SK-N-SH treated with all-trans-retinoic acid at 6 μM for 48 hours (cell line): Measurements from ENCODE around the gene SSX2IP.

Experiments used
- SNAI2 ChIP-seq: fragments of 250-450 bp; sonication (Bioruptor Pico); IDR thresholded peaks from 2 replicates; pipeline ENCODE4 v1.5.0; 2020; ENCODE audit warnings: mild to moderate bottlenecking, moderate library complexity
- ZC3H10 ChIP-seq: fragments of 250-450 bp; sonication (Bioruptor Pico); IDR thresholded peaks from 2 replicates; pipeline ENCODE4 v1.5.1; 2021; ENCODE audit warnings: mild to moderate bottlenecking, moderate library complexity
- ZNF565 ChIP-seq: fragments of 450-650 bp; formaldehyde crosslinking; conservative IDR thresholded peaks from 2 replicates; pipeline ENCODE4 v1.5.0; 2020; ENCODE audit warnings: low read depth, mild to moderate bottlenecking, moderate library complexity
- TF ChIP-seq, protein P1 (sequence below): fragments of 250-450 bp; sonication (Bioruptor Pico); IDR thresholded peaks from 2 replicates; pipeline ENCODE4 v1.5.1; 2021; ENCODE audit warnings: mild to moderate bottlenecking, moderate library complexity
- TF ChIP-seq, protein P2 (sequence below): fragments of 250-450 bp; sonication (Bioruptor Pico); IDR thresholded peaks from 2 replicates; pipeline ENCODE4 v1.5.0; 2020; ENCODE audit warnings: mild to moderate bottlenecking, moderate library complexity

DNA sequence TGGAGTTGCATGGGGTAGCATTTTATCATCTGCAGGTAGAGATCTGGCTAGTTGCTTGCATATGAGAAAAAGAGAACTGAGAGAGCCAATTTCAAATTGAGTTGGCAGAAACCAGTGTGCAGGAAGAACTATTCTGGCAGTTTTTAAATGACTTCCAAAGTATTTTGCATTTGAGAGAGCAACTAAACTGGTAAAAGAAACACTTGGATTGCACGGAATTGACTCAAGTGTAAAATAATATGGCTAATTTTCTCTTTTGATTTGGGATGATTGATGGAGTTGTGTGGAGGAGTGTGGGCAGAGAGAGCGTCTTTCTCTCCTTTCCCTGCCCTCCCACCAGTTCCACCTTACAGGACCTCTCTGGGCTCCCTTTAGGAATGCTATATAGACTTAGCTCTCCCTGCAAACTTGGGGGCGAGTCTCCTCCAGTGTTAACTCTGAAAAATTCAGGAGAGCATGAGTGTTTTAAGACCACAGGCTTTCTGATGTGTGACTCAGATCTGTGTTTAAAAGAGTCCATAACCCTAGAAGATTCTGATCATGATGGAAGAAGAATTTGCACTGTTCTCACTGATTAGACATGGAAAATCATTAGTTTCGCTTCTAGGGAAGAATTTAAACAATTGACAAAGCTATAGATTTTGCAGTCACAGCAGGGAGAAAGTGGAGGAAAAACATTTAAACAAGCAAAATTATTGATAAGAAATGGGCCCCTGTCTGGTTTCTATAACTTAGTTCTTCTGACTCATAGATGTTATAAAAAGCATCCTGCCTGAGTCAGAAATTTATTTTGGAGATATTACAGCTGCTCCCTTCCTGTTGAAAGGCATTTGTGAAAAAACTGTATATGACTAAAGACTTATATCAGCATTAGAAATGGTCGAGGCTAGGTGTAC, 91.2 kb downstream of the SSX2IP start:
- TF ChIP-seq, protein P1, sequence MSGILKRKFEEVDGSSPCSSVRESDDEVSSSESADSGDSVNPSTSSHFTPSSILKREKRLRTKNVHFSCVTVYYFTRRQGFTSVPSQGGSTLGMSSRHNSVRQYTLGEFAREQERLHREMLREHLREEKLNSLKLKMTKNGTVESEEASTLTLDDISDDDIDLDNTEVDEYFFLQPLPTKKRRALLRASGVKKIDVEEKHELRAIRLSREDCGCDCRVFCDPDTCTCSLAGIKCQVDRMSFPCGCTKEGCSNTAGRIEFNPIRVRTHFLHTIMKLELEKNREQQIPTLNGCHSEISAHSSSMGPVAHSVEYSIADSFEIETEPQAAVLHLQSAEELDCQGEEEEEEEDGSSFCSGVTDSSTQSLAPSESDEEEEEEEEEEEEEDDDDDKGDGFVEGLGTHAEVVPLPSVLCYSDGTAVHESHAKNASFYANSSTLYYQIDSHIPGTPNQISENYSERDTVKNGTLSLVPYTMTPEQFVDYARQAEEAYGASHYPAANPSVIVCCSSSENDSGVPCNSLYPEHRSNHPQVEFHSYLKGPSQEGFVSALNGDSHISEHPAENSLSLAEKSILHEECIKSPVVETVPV, result no peak
- TF ChIP-seq, protein P2, sequence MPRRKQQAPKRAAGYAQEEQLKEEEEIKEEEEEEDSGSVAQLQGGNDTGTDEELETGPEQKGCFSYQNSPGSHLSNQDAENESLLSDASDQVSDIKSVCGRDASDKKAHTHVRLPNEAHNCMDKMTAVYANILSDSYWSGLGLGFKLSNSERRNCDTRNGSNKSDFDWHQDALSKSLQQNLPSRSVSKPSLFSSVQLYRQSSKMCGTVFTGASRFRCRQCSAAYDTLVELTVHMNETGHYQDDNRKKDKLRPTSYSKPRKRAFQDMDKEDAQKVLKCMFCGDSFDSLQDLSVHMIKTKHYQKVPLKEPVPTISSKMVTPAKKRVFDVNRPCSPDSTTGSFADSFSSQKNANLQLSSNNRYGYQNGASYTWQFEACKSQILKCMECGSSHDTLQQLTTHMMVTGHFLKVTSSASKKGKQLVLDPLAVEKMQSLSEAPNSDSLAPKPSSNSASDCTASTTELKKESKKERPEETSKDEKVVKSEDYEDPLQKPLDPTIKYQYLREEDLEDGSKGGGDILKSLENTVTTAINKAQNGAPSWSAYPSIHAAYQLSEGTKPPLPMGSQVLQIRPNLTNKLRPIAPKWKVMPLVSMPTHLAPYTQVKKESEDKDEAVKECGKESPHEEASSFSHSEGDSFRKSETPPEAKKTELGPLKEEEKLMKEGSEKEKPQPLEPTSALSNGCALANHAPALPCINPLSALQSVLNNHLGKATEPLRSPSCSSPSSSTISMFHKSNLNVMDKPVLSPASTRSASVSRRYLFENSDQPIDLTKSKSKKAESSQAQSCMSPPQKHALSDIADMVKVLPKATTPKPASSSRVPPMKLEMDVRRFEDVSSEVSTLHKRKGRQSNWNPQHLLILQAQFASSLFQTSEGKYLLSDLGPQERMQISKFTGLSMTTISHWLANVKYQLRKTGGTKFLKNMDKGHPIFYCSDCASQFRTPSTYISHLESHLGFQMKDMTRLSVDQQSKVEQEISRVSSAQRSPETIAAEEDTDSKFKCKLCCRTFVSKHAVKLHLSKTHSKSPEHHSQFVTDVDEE, result no peak
- TF ChIP-seq SNAI2 (CRISPR knock-in tag) (no peak), ZC3H10 (CRISPR knock-in tag) (no peak), ZNF565 (CRISPR knock-in tag) (no peak)
